Neuronal stem cell (in vitro differentiated cells): ENCODE measurements around the gene RHOC.

ENCODE experiments used
- DNase-seq: peaks from one replicate; pipeline ENCODE4 v3.0.0-alpha.2; 2013; ENCODE audit warnings: low spot score
- H2AFZ ChIP-seq: one replicate; pipeline ENCODE4 v1.6.1; 2013; ENCODE audit warnings: mild to moderate bottlenecking, low read length, inconsistent platforms
- H2AK5ac ChIP-seq: 2 replicates; pipeline ENCODE4 v1.6.1; 2013; ENCODE audit warnings: low read depth, mild to moderate bottlenecking, inconsistent platforms, low read length, moderate library complexity, mixed read lengths
- H2BK120ac ChIP-seq: 2 replicates; pipeline ENCODE4 v1.6.1; 2013; ENCODE audit warnings: low read depth, mild to moderate bottlenecking, inconsistent platforms, low read length, moderate library complexity, mixed read lengths
- H2BK12ac ChIP-seq: one replicate; pipeline ENCODE4 v1.6.1; 2013; ENCODE audit warnings: low read length, inconsistent platforms
- H2BK15ac ChIP-seq: 2 replicates; pipeline ENCODE4 v1.6.1; 2013; ENCODE audit warnings: mild to moderate bottlenecking, low read length, inconsistent platforms, mixed read lengths
- H2BK5ac ChIP-seq: one replicate; pipeline ENCODE4 v1.6.1; 2013; ENCODE audit warnings: inconsistent platforms, mild to moderate bottlenecking, low read length, moderate library complexity
- H3K14ac ChIP-seq: one replicate; pipeline ENCODE4 v1.6.1; 2013; ENCODE audit warnings: low read length, inconsistent platforms
- H3K18ac ChIP-seq: 2 replicates; pipeline ENCODE4 v1.6.1; 2013; ENCODE audit warnings: low read length, inconsistent platforms
- H3K23ac ChIP-seq: 2 replicates; pipeline ENCODE4 v1.6.1; 2013; ENCODE audit warnings: low read depth, mild to moderate bottlenecking, mixed read lengths, low read length, inconsistent platforms; ENCODE audit not compliant: poor library complexity
- H3K27ac ChIP-seq: replicated peaks from 3 replicates; pipeline ENCODE4 v1.5.1; 2013; ENCODE audit warnings: low read length, inconsistent platforms
- H3K27me3 ChIP-seq, 3 experiments: 2 replicates each; pipeline ENCODE4 v1.6.1; 2013; ENCODE audit warnings: low read length in 3 of 3, mild to moderate bottlenecking in 2 of 3, inconsistent platforms in 1 of 3, low read depth in 1 of 3, mixed read lengths in 1 of 3, moderate library complexity in 1 of 3; ENCODE audit not compliant: control insufficient read depth in 3 of 3, insufficient read depth in 3 of 3
- H3K36me3 ChIP-seq, 2 donors: replicated peaks in 1 of 2; 2 replicates each; pipeline ENCODE4 v1.6.1; 2013; ENCODE audit warnings: low read length in 2 of 2; ENCODE audit not compliant: control insufficient read depth in 2 of 2, insufficient read depth in 2 of 2
- H3K4ac ChIP-seq: 2 replicates; pipeline ENCODE4 v1.6.1; 2013; ENCODE audit warnings: inconsistent platforms, mild to moderate bottlenecking, low read length, moderate library complexity
- H3K4me1 ChIP-seq, 2 donors: 1 replicate in 1 of 2; 2 replicates in 1 of 2; pipeline ENCODE4 v1.6.1; 2013; ENCODE audit warnings: low read length in 2 of 2, low read depth in 1 of 2; ENCODE audit not compliant: control insufficient read depth in 2 of 2, insufficient read depth in 1 of 2
- H3K4me2 ChIP-seq: one replicate; pipeline ENCODE4 v1.6.1; 2013; ENCODE audit warnings: mild to moderate bottlenecking, low read length, inconsistent platforms; ENCODE audit not compliant: insufficient read depth, poor library complexity, severe bottlenecking
- H3K4me3 ChIP-seq, 2 donors: 2 replicates each; pipeline ENCODE4 v1.5.1; 2013; ENCODE audit warnings: low read length in 2 of 2, mild to moderate bottlenecking in 2 of 2, inconsistent platforms in 1 of 2, moderate library complexity in 1 of 2
- H3K79me1 ChIP-seq: one replicate; pipeline ENCODE4 v1.6.1; 2013; ENCODE audit warnings: low read depth, mild to moderate bottlenecking, inconsistent platforms, low read length, moderate library complexity
- H3K9ac ChIP-seq: one replicate; pipeline ENCODE4 v1.6.1; 2013; ENCODE audit warnings: mild to moderate bottlenecking, low read depth, low read length, inconsistent platforms; ENCODE audit not compliant: poor library complexity
- H3K9me3 ChIP-seq, 2 donors: replicated peaks in 1 of 2; 2 replicates each; pipeline versions ENCODE3 to v1.6.1; 2013; ENCODE audit warnings: low read length in 2 of 2, mild to moderate bottlenecking in 2 of 2, inconsistent platforms in 1 of 2, low read depth in 1 of 2, mixed read lengths in 1 of 2, moderate library complexity in 1 of 2; ENCODE audit not compliant: control insufficient read depth in 2 of 2, insufficient read depth in 1 of 2
- H4K8ac ChIP-seq: one replicate; pipeline ENCODE4 v1.6.1; 2013; ENCODE audit warnings: low read depth, mild to moderate bottlenecking, inconsistent platforms, low read length, moderate library complexity
- H4K91ac ChIP-seq: one replicate; pipeline ENCODE4 v1.6.1; 2013; ENCODE audit warnings: low read length, low read depth, mild to moderate bottlenecking, inconsistent platforms; ENCODE audit not compliant: poor library complexity
- WGBS, 2 donors: extraction: QIAGEN DNeasy Blood & Tissue Kit; methylation state at CpG; one replicate each; pipeline ENCODE4 v1.1.7; 2013; ENCODE audit warnings: missing lambda C conversion rate in 2 of 2, mixed read lengths in 1 of 2; ENCODE audit not compliant: insufficient read length in 2 of 2, insufficient replicate concordance in 1 of 2; ENCODE audit errors: extremely low coverage in 2 of 2; 5-methylcytosine and 5-hydroxymethylcytosine counted together

Gene RHOC

DNA sequence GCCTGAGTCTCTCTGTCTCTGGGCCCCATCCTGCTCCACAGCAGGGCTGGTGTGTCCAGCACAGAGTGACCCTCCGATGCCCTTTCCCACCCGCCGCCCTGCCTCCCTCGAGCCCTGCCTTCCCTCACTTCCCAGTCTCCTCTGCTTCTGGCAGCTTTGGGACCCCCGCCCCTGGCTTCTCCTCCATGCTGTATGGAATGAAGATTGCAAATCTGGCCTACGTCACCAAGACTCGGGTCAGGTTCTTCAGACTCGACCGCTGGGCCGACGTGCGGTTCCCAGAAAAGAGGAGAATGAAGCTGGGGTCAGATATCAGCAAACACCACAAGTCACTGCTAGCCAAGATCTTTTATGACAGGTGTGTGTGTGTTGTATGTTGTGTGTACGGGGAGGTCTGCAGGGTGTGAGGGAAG lies 18.1 kb downstream of the RHOC start:
- H4K91ac ChIP-seq: no peak overlapping the region
- H2AFZ ChIP-seq: no peak overlapping the region
- no peak overlapping the region for H2BK5ac ChIP-seq
- no peak overlapping the region for H2BK15ac ChIP-seq
- H3K9me3 ChIP-seq: no peaks in the 10 kb centered on the region
- no peak overlapping the region for H3K14ac ChIP-seq
- H3K9ac ChIP-seq: no peak overlapping the region
- no peak overlapping the region for H4K8ac ChIP-seq
- no CpG with 5 or more reads among the region's 13 CpGs for WGBS, 2 donors
- H3K23ac ChIP-seq: no peak overlapping the region
- no peak overlapping the region for H3K4ac ChIP-seq
- H2BK120ac ChIP-seq: no peak overlapping the region
- no peak overlapping the region for H2BK12ac ChIP-seq
- H2AK5ac ChIP-seq: no peak overlapping the region
- H3K27ac ChIP-seq: no peak overlapping the region
- no peak overlapping the region for H3K18ac ChIP-seq
- H3K27me3 ChIP-seq: no peaks in the 10 kb centered on the region
- no peak for DNase-seq
- H3K36me3 ChIP-seq: peaks cover 24 to 66% of the 10 kb centered on the region in 2 donors
- H3K4me2 ChIP-seq: no peak overlapping the region
- no peaks in the 10 kb centered on the region for H3K4me1 ChIP-seq
- no peak overlapping the region for H3K4me3 ChIP-seq
- H3K79me1 ChIP-seq: peaks cover 3% of the 10 kb centered on the region

DNA sequence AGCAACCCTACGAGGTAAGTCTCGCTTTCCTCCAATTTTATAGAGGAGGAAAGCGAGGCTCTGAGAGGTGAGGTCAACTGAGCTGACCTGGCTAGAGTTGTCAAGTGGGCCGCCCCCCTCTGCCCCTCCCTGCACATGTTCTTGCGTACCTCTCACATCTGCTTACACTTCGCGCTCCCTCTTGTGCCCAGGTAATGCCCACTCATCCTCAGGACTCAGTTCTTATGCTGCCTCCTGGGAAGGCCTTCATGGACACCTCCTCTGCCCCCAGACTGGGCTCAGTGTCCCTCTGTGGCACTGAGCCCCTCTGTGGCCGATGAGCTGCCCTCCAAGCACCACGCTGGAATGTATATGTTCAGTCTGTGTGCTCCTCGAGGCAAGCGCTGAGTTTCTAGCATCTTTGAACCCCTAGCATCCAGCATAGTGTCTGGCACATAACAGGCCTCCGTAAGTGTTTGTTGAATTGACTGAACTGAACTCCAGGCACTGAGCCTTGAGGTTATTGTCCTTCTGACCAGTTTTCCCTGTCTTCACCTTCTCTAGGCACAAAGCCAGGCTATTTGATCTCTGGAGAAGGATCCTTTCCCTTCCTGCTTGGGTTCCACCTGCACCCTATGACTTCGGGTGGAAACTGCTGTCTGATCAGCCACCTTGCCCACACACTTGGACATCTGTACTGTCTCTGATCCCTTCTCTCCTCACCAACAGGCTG lies 19.0 kb downstream of the RHOC start:
- no peak for DNase-seq
- Histone ChIP-seq H3K36me3 (peaks cover 20 to 65% of the 10 kb centered on the region in 2 donors), H3K18ac (no peak overlapping the region), H3K14ac (no peak overlapping the region), H2BK120ac (no peak overlapping the region), H3K9ac (no peak overlapping the region), H3K4me2 (no peak overlapping the region), H4K8ac (no peak overlapping the region), H3K4me3 (no peak overlapping the region), H3K23ac (no peak overlapping the region), H3K79me1 (peaks cover 3% of the 10 kb centered on the region), H3K4ac (no peak overlapping the region), H3K4me1 (no peaks in the 10 kb centered on the region), H2AFZ (no peak overlapping the region), H2BK15ac (no peak overlapping the region), H2BK12ac (no peak overlapping the region), H4K91ac (no peak overlapping the region), H2BK5ac (no peak overlapping the region), H3K27ac (no peak overlapping the region), H3K9me3 (no peaks in the 10 kb centered on the region), H2AK5ac (no peak overlapping the region), H3K27me3 (no peaks in the 10 kb centered on the region)
- no CpG with 5 or more reads among the region's 13 CpGs for WGBS, 2 donors

DNA sequence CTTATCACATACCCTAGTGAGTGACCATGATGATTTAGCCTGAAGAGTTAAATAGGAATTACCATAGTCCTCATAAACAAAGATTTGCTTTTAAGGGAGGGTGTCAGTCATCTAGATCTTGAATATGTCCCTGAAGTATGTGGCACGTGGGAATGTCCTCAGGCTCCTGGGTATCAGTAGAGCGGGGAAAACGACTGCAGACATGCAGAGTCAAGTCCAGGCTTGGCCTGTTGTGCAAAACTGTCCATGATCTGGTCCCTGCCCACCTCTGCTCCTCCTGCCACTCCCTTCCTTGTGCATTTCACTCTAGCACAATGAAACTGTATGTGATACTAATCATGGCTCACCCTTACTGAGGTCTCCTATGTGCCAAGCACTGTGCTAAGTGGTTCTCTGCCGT lies 19.6 kb downstream of the RHOC start:
- Histone ChIP-seq H3K79me1 (peaks cover 3% of the 10 kb centered on the region), H2AK5ac (no peak overlapping the region), H3K36me3 (peaks cover 14 to 61% of the 10 kb centered on the region in 2 donors), H3K9me3 (no peaks in the 10 kb centered on the region), H3K23ac (no peak overlapping the region), H4K8ac (no peak overlapping the region), H2BK120ac (no peak overlapping the region), H3K4me2 (no peak overlapping the region), H2BK5ac (no peak overlapping the region), H3K4me3 (no peak overlapping the region), H3K4me1 (no peaks in the 10 kb centered on the region), H2BK12ac (no peak overlapping the region), H3K14ac (no peak overlapping the region), H3K18ac (no peak overlapping the region), H2AFZ (no peak overlapping the region), H3K9ac (peak overlapping the region; percentile 22), H3K27me3 (no peaks in the 10 kb centered on the region), H3K27ac (no peak overlapping the region), H4K91ac (no peak overlapping the region), H3K4ac (no peak overlapping the region), H2BK15ac (no peak overlapping the region)
- WGBS, 2 donors: no CpG with 5 or more reads among the region's 4 CpGs
- DNase-seq: no peak

DNA sequence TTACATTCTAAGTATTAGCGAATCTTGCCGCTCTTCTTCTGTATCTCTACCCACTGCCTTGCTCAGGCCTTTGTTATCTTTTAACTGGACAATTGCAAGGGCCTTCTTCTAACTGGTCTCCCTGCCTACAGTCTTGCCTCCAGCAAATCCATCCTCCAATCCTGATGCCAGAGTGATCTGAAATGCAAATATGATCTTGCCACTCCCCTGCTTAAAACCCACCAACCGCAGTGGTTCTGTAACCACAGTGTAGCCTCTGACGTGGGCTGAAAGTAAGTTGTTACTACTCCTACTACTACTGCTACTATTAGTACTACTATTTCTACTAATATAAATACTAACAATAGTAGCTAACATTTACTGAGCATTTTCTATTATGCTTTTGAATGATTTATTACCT lies 20.1 kb downstream of the RHOC start:
- Histone ChIP-seq H3K36me3 (peaks cover 12 to 59% of the 10 kb centered on the region in 2 donors), H2BK120ac (no peak overlapping the region), H3K14ac (no peak overlapping the region), H3K4me1 (no peaks in the 10 kb centered on the region), H4K8ac (no peak overlapping the region), H3K18ac (no peak overlapping the region), H3K23ac (no peak overlapping the region), H3K4me2 (no peak overlapping the region), H3K4ac (no peak overlapping the region), H4K91ac (no peak overlapping the region), H2AFZ (no peak overlapping the region), H3K9me3 (no peaks in the 10 kb centered on the region), H3K4me3 (no peak overlapping the region), H3K27me3 (no peaks in the 10 kb centered on the region), H2BK5ac (no peak overlapping the region), H2BK12ac (no peak overlapping the region), H2AK5ac (no peak overlapping the region), H3K9ac (no peak overlapping the region), H2BK15ac (no peak overlapping the region), H3K79me1 (peaks cover 3% of the 10 kb centered on the region), H3K27ac (no peak overlapping the region)
- WGBS, 2 donors: no CpG with 5 or more reads among the region's 4 CpGs
- no peak for DNase-seq
